K562 (cell line): Measurements from ENCODE around the gene CDC42EP3. TPM values are rescaled to one million over a fixed set of nuclear protein-coding genes. Genes with fewer than 3 reads are reported as not detected.

ENCODE experiments used
- CHAMP1 ChIP-seq: fragments of 450-650 bp; IDR thresholded peaks from 2 replicates; pipeline ENCODE4 v1.6.1; 2016; ENCODE audit warnings: mild to moderate bottlenecking
- MITF ChIP-seq: IDR thresholded peaks from 2 replicates; pipeline ENCODE4 v1.6.1; 2014; ENCODE audit warnings: antibody characterized with exemption
- NFYB ChIP-seq: IDR thresholded peaks from 2 replicates; pipeline ENCODE4 v1.6.1; 2011; ENCODE audit warnings: mild to moderate bottlenecking, moderate library complexity; ENCODE audit not compliant: insufficient read length; ENCODE audit errors: extremely low read depth
- TCF15 ChIP-seq: fragments of 250-450 bp; sonication (Bioruptor Pico); IDR thresholded peaks from 2 replicates; pipeline ENCODE4 v1.8.0; 2022; ENCODE audit warnings: moderate library complexity, mild to moderate bottlenecking, inconsistent platforms
- ZBTB26 ChIP-seq: fragments of 450-650 bp; formaldehyde crosslinking; IDR thresholded peaks from 2 replicates; pipeline ENCODE4 v1.4.0; 2022; ENCODE audit warnings: missing genetic modification characterization
- ZNF174 ChIP-seq: fragments of 250-450 bp; sonication (Bioruptor Pico); IDR thresholded peaks from 2 replicates; pipeline ENCODE4 v1.4.0; 2020; ENCODE audit warnings: mild to moderate bottlenecking
- ZNF282 ChIP-seq: sonication (generic); formaldehyde crosslinking; IDR thresholded peaks from 2 replicates; pipeline ENCODE4 v1.8.1; 2023; ENCODE audit warnings: missing genetic modification reagents
- ZNF3 ChIP-seq: fragments of 250-450 bp; sonication (Bioruptor Pico); IDR thresholded peaks from 2 replicates; pipeline ENCODE4 v1.5.0; 2021; ENCODE audit warnings: mild to moderate bottlenecking, moderate library complexity
- ZNF639 ChIP-seq, 2 experiments: fragments of 200-800 bp in 1 of 2; sonication (Bioruptor generic) in 1 of 2; sonication (generic) in 1 of 2; formaldehyde crosslinking in 1 of 2; IDR thresholded peaks in 1 of 2; conservative IDR thresholded peaks in 1 of 2; 2 replicates each; pipeline versions ENCODE4 v1.5.0 to v1.6.1; 2016 to 2020; ENCODE audit warnings: missing compliant biosample characterization in 1 of 2, missing genetic modification characterization in 1 of 2, missing genetic modification reagents in 1 of 2
- ZNF77 ChIP-seq: fragments of 250-450 bp; sonication (Bioruptor Pico); IDR thresholded peaks from 2 replicates; pipeline ENCODE4 v1.5.0; 2020
- polyA plus RNA-seq, 8 experiments: library from polyadenylated mRNA; depleted of rRNA in 4 of 8; stranded (reverse) in 5 of 8; unstranded in 3 of 8; fragments of >200 nt; fragmentation: Nextera tagmentation in 2 of 8; fragmentation: Illumina TruSeq in 1 of 8; extraction: Ambion mirVana in 2 of 8; extraction: Trizol in 1 of 8; gene quantifications; 2 replicates each; pipeline versions ENCODE4 v1.2.1 to v1.2.3, GENCODE V29; 2011 to 2014; ENCODE audit warnings: inconsistent platforms in 1 of 8, missing spikeins in 1 of 8
- total RNA-seq, 7 experiments: library from RNA; depleted of rRNA in 6 of 7; stranded (reverse); fragments of >200 nt in 6 of 7; fragmentation: Illumina TruSeq in 2 of 7; extraction: Trizol in 2 of 7; gene quantifications; 2 replicates each; pipeline versions ENCODE4 v1.2.1 to v1.2.3, GENCODE V29; 2011 to 2021; ENCODE audit warnings: low replicate concordance in 1 of 7

CDC42EP3 gene
- total and polyA plus RNA-seq, 9 of the 15 experiments (the other 6 are each of a cell fraction or from before 2014, with no cell fraction given) = 0.72 to 6.4 (median 2.0) TPM

GRCh38 chr2:37593694-37594093 is 77.7 kb downstream of the CDC42EP3 start (continued):
- TF ChIP-seq CHAMP1 (no peak), ZBTB26 (no peak), ZNF3 (CRISPR knock-in tag) (no peak), ZNF282 (CRISPR knock-in tag) (no peak), TCF15 (CRISPR knock-in tag) (no peak), ZNF639 (CRISPR knock-in tag; conservative IDR thresholded peaks at IDR 0.05 in 1 of 2, IDR thresholded peaks at IDR 0.05 in 1 of 2) (no peak), ZNF174 (no peak), ZNF77 (CRISPR knock-in tag) (no peak), MITF (no peak), NFYB (no peak)
